Endothelial cell of umbilical vein (primary cell): ENCODE measurements around the gene NOTCH2. TPM values are rescaled to one million over a fixed set of nuclear protein-coding genes. Genes with fewer than 3 reads are reported as not detected.

Experiments
- BruUV-seq: library from RNA; stranded (reverse); fragments of 400-500 nt; replicated peaks from 2 replicates; lab custom pipeline; 2021; lab: Mats Ljungman, UMichigan
- CTCF ChIA-PET: fragments of 300-600, 350-600 bp; sonication (Branson Sonifier 250); formaldehyde crosslinking; loops from one replicate; lab custom pipeline; 2021; ENCODE audit warnings: antibody characterized with exemption, inconsistent platforms; lab: Charles Lee
- POLR2A ChIA-PET: fragments of 300-600, 350-600 bp; sonication (Branson Sonifier 250); formaldehyde crosslinking; loops from one replicate; lab custom pipeline; 2021; ENCODE audit warnings: antibody characterized with exemption, inconsistent platforms; lab: Charles Lee
- DNase-seq: peaks from one replicate; pipeline ENCODE4 v3.0.0-alpha.2; 2011; ENCODE audit warnings: low read depth, low spot score
- FAIRE-seq: peaks from 2 replicates; lab custom pipeline; 2011; peaks lifted over from hg19 to GRCh38; lab: Jason Lieb, UNC
- H2AFZ ChIP-seq: 2 replicates; pipeline ENCODE4 v1.6.0; 2012; ENCODE audit warnings: low read depth, low read length, control low read depth, inconsistent platforms
- H3K27ac ChIP-seq: 2 replicates; pipeline ENCODE4 v1.5.1; 2011; ENCODE audit warnings: low read depth, mild to moderate bottlenecking, control low read depth, low read length, moderate library complexity; ENCODE audit not compliant: insufficient read depth
- H3K27me3 ChIP-seq, 2 experiments: 2 replicates each; pipeline versions ENCODE4 v1.6.0 to v1.6.1; 2011; ENCODE audit warnings: low read length in 2 of 2, mixed read lengths in 1 of 2; ENCODE audit not compliant: control insufficient read depth in 2 of 2, insufficient read depth in 2 of 2
- H3K36me3 ChIP-seq, 2 experiments: 2 replicates in 1 of 2; 3 replicates in 1 of 2; pipeline ENCODE4 v1.5.1; 2011; ENCODE audit warnings: low read length in 2 of 2, mild to moderate bottlenecking in 1 of 2, moderate library complexity in 1 of 2; ENCODE audit not compliant: control insufficient read depth in 2 of 2, insufficient read depth in 2 of 2; ENCODE audit errors: extremely low read depth in 1 of 2
- H3K4me1 ChIP-seq: 3 replicates; pipeline ENCODE4 v1.5.1; 2011; ENCODE audit warnings: mild to moderate bottlenecking, low read length; ENCODE audit not compliant: control insufficient read depth, insufficient read depth; ENCODE audit errors: extremely low read depth
- H3K4me2 ChIP-seq: 2 replicates; pipeline ENCODE4 v1.6.1; 2011; ENCODE audit warnings: low read length, control low read depth, mixed read lengths; ENCODE audit not compliant: insufficient read depth
- H3K4me3 ChIP-seq, 3 experiments: fragments of 200-600 bp in 1 of 3; sonication (generic), shearing (Covaris generic) in 1 of 3; replicated peaks in 1 of 3; 2 replicates each; pipeline ENCODE4 v1.5.1; 2011 to 2016; ENCODE audit warnings: control low read depth in 3 of 3, low read length in 3 of 3, mild to moderate bottlenecking in 2 of 3, inconsistent platforms in 1 of 3, low read depth in 1 of 3, moderate library complexity in 1 of 3; ENCODE audit not compliant: insufficient read depth in 1 of 3
- H3K79me2 ChIP-seq: 2 replicates; pipeline ENCODE4 v1.6.0; 2012; ENCODE audit warnings: low read length, inconsistent platforms; ENCODE audit not compliant: control insufficient read depth, insufficient read depth
- H3K9ac ChIP-seq: replicated peaks from 2 replicates; pipeline ENCODE3; 2011; ENCODE audit warnings: low read length, control low read depth; ENCODE audit not compliant: insufficient read depth; ENCODE audit errors: extremely low read depth
- H3K9me1 ChIP-seq: replicated peaks from 3 replicates; pipeline ENCODE4 v1.6.0; 2011; ENCODE audit warnings: mild to moderate bottlenecking, low read length; ENCODE audit not compliant: control insufficient read depth, insufficient read depth; ENCODE audit errors: extremely low read depth
- H3K9me3 ChIP-seq: replicated peaks from 2 replicates; pipeline ENCODE4 v1.5.1; 2012; ENCODE audit warnings: low read length, inconsistent platforms; ENCODE audit not compliant: control insufficient read depth, insufficient read depth
- H4K20me1 ChIP-seq: replicated peaks from 2 replicates; pipeline ENCODE3; 2011; ENCODE audit warnings: mild to moderate bottlenecking, low read length; ENCODE audit not compliant: control insufficient read depth, insufficient read depth; ENCODE audit errors: extremely low read depth
- CTCF ChIP-seq, 2 donors: IDR thresholded peaks; 1 replicate in 1 of 2; 2 replicates in 1 of 2; pipeline ENCODE4 v1.5.1; 2011; ENCODE audit warnings: low read length in 2 of 2, mild to moderate bottlenecking in 2 of 2, moderate library complexity in 2 of 2, control low read depth in 1 of 2, inconsistent platforms in 1 of 2, low read depth in 1 of 2; ENCODE audit not compliant: insufficient read depth in 1 of 2; ENCODE audit errors: extremely low read depth in 1 of 2
- EZH2 ChIP-seq: IDR thresholded peaks from 2 replicates; pipeline ENCODE4 v1.6.1; 2012; ENCODE audit warnings: borderline replicate concordance, low read depth, mild to moderate bottlenecking, moderate library complexity, low read length, inconsistent platforms; ENCODE audit not compliant: severe bottlenecking
- FOS ChIP-seq: IDR thresholded peaks from 2 replicates; pipeline ENCODE4 v1.6.1; 2011; ENCODE audit warnings: mild to moderate bottlenecking, low read length, moderate library complexity, borderline replicate concordance; ENCODE audit not compliant: insufficient read depth
- GATA2 ChIP-seq: IDR thresholded peaks from 2 replicates; pipeline ENCODE4 v1.7.0; 2011; ENCODE audit warnings: low read depth, mild to moderate bottlenecking, moderate library complexity, mixed read lengths, low read length; ENCODE audit not compliant: insufficient read length, insufficient read depth
- JUN ChIP-seq: IDR thresholded peaks from 2 replicates; pipeline ENCODE4 v1.6.1; 2011; ENCODE audit warnings: borderline replicate concordance, low read depth; ENCODE audit not compliant: insufficient read length, insufficient read depth
- MYC ChIP-seq: IDR thresholded peaks from one replicate; pipeline ENCODE4 v1.6.1; 2011; ENCODE audit warnings: mild to moderate bottlenecking, low read depth, low read length
- POLR2A ChIP-seq: IDR thresholded peaks from 2 replicates; pipeline ENCODE4 v1.6.1; 2012; ENCODE audit warnings: low read depth, mild to moderate bottlenecking, control low read depth, low read length
- POLR2AphosphoS5 ChIP-seq: IDR thresholded peaks from 2 replicates; pipeline ENCODE4 v1.6.1; 2012; ENCODE audit warnings: low read depth, mild to moderate bottlenecking, control low read depth, low read length, moderate library complexity; ENCODE audit not compliant: insufficient read depth
- dilution Hi-C: fragments of 300-500 bp; cut with MboI; formaldehyde crosslinking; loops from one replicate; pipeline ENCODE4 v1.15.0; 2019; ENCODE audit warnings: low sequenced_read_pairs; ENCODE audit not compliant: extremely low pct_ligation_motif_present
- intact Hi-C: fragments of 100-400 bp; cut with micrococcal nuclease; formaldehyde crosslinking; loops from one replicate; pipeline ENCODE4 v1.10.0; 2022
- polyA plus RNA-seq, 4 experiments: library from polyadenylated mRNA; depleted of rRNA in 3 of 4; stranded (reverse) in 3 of 4; unstranded in 1 of 4; fragments of >200 nt; gene quantifications; 2 replicates each; pipeline versions ENCODE4 v1.2.1 to v1.2.3, GENCODE V29; 2011 to 2012; ENCODE audit warnings: missing spikeins in 1 of 4
- total RNA-seq: library from RNA; stranded (reverse); gene quantifications from 2 replicates; pipeline ENCODE4 v1.2.3, GENCODE V29; 2021
- TF ChIP-seq, protein P1 (sequence below): IDR thresholded peaks from 2 replicates; pipeline ENCODE4 v1.6.1; 2011; ENCODE audit not compliant: insufficient read depth, insufficient read length

The NOTCH2 gene
- total and polyA plus RNA-seq, 2 donors (not counting 3 experiments of a cell fraction or from before 2014, with no cell fraction given), result 14.3 to 49.1 TPM

- Histone ChIP-seq H3K27me3 (no peaks in the 10 kb centered on the region), H3K4me1 (no peaks in the 10 kb centered on the region), H3K36me3 (peaks cover 6 to 8% of the 10 kb centered on the region in 2 experiments), H3K79me2 (no peaks in the 10 kb centered on the region), H3K4me3 (no peak overlapping the region), H3K27ac (no peak overlapping the region), H4K20me1 (no peaks in the 10 kb centered on the region), H3K9ac (no peak overlapping the region), H3K9me1 (no peaks in the 10 kb centered on the region), H3K4me2 (no peak overlapping the region), H2AFZ (no peak overlapping the region), H3K9me3 (no peaks in the 10 kb centered on the region)
- BruUV-seq, result no TSS peak
- CTCF ChIA-PET, result interaction anchor here (0.7 to 1.4 kb wide), 2 partner anchors 15 to 25 kb away, joined by 3 read pairs; no protein-coding TSS in a partner anchor
- FAIRE-seq, result no peak
- intact Hi-C loops (no loop called here), dilution Hi-C loops (no loop called here)
- POLR2A ChIA-PET, result no interaction called here
- DNase-seq, result no peak
- no peak for TF ChIP-seq POLR2A
- no peak for TF ChIP-seq EZH2
- TF ChIP-seq FOS, result no peak
- TF ChIP-seq, protein P1, sequence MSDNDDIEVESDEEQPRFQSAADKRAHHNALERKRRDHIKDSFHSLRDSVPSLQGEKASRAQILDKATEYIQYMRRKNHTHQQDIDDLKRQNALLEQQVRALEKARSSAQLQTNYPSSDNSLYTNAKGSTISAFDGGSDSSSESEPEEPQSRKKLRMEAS, result no peak
- no peak for TF ChIP-seq GATA2
- TF ChIP-seq JUN, result no peak
- no peak for TF ChIP-seq MYC
- no peak for TF ChIP-seq CTCF (IDR thresholded peaks at IDR 0.05; ENCODE audit: extremely low read depth in 1 of 2, insufficient read depth in 1 of 2, low read depth in 1 of 2, low read length in 2 of 2)
- no peak for TF ChIP-seq POLR2AphosphoS5
These were observed 158.8 kb downstream of the NOTCH2 start for GRCh38 chr1:119910618-119911017.
